CD4-positive, alpha-beta T cell treated with Interleukin-4 for 1 hour (primary cell): ENCODE results near the gene LRCH3.

ENCODE experiments used
- DNase-seq, 2 donors: peaks; one replicate each; pipeline ENCODE4 v3.0.0-alpha.2; 2020 to 2022

The LRCH3 gene

GRCh38 chr3:197793247-197793646 lies 2.2 kb downstream of the LRCH3 start:
- peak in 1 of 2 donors; percentile 50 for DNase-seq

- DNase-seq, result no peak
Measured at GRCh38 chr3:197794115-197794514, 3.1 kb downstream of the LRCH3 start.

- no peak for DNase-seq
Measured at GRCh38 chr3:197795200-197795599, 4.1 kb downstream of the LRCH3 start.

GRCh38 chr3:197796087-197796486 lies 5.0 kb downstream of the LRCH3 start:
- no peak for DNase-seq

- DNase-seq, result no peak
Measured at GRCh38 chr3:197798863-197799262, 7.8 kb downstream of the LRCH3 start.

- no peak for DNase-seq
Measured at GRCh38 chr3:197800379-197800778, 9.3 kb downstream of the LRCH3 start.

GRCh38 chr3:197801891-197802778 lies 11.1 kb downstream of the LRCH3 start:
- peak in 1 of 2 donors; percentile 53 for DNase-seq

GRCh38 chr3:197802779-197803459 lies 11.9 kb downstream of the LRCH3 start:
- peak in 1 of 2 donors; percentile 16 for DNase-seq

- no peak for DNase-seq
Measured at GRCh38 chr3:197804511-197804910, 13.5 kb downstream of the LRCH3 start.

GRCh38 chr3:197807969-197808587 lies 17.0 kb downstream of the LRCH3 start:
- DNase-seq, result no peak

GRCh38 chr3:197809356-197810020 lies 18.4 kb downstream of the LRCH3 start:
- no peak for DNase-seq

- DNase-seq, result no peak
Measured at GRCh38 chr3:197810901-197811300, 19.8 kb downstream of the LRCH3 start.

- no peak for DNase-seq
Measured at GRCh38 chr3:197811343-197811742, 20.3 kb downstream of the LRCH3 start.

- no peak for DNase-seq
Measured at GRCh38 chr3:197814372-197814771, 23.3 kb downstream of the LRCH3 start.

GRCh38 chr3:197820550-197821335 lies 29.7 kb downstream of the LRCH3 start:
- no peak for DNase-seq

- no peak for DNase-seq
Measured at GRCh38 chr3:197829397-197830045, 38.5 kb downstream of the LRCH3 start.

- DNase-seq, result no peak
Measured at GRCh38 chr3:197830308-197830966, 39.4 kb downstream of the LRCH3 start.

- no peak for DNase-seq
Measured at GRCh38 chr3:197830967-197831313, 39.9 kb downstream of the LRCH3 start.

GRCh38 chr3:197833930-197834715 lies 43.1 kb downstream of the LRCH3 start:
- no peak for DNase-seq

- DNase-seq, result no peak
Measured at GRCh38 chr3:197835509-197835908, 44.5 kb downstream of the LRCH3 start.
